Measurements from ENCODE around the gene EPYC.

Gene EPYC, protein sequence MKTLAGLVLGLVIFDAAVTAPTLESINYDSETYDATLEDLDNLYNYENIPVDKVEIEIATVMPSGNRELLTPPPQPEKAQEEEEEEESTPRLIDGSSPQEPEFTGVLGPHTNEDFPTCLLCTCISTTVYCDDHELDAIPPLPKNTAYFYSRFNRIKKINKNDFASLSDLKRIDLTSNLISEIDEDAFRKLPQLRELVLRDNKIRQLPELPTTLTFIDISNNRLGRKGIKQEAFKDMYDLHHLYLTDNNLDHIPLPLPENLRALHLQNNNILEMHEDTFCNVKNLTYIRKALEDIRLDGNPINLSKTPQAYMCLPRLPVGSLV
- 0 reads per million in 2 experiments for total RNA-seq

DNA sequence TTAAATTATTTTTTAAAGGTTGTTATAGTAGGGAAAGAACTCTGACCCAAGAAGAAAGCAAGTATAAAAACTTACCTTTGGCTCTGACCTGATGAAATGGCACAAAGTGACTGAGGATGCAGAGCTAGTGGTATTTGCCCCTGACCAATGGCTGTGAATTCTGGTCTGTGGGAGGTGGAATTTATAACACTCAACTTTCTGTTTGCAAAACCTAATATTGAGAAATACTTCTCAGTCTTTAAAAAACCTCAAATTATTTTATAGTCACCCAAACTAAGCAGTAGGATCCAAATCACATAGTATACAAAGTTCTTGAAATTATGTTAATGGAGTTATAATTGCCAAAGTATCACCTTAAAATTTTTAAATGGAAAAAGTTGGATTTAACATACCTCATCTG lies at the start of gene EPYC:
TSS of gene EPYC (minus strand) at position 101 of the 400 bp plus-strand sequence. CDS start 2,407 bp downstream, outside the sequence.
- DNase-seq (ENCODE audit: low read depth) = no peak

DNA sequence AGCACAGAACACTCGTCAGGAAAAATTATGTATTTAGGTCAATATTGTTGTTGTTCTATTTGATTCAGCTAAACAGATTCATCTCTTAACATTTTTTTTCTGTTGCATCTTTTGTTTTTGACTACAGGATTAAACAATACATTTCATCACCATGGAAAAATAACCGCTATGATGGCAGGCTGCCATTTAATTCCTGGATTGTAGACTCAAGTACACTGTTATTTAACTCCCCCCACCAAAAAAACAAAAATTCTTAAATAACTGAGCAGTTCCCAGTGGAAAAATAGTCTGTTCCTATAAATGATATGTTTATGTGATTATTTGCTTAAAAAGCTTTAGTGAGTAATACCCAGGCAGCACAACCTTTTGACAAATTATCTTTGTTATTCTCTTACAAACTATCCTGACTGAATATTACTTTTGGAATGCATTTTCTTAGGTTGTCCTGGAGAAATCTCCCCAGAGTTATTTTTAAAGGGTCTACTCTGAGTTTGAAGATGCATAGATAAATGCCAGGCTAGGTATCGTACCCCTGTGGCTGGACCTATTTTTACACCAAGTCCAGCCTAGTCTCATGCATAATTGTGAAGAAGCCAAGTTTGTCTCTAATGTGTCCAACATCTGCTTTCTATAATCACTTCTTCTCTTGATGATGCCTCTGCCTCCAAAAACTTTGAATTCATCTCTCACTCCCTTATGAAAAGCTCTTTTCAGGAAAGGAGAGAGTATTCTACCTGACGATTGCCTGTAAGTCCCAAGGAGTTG lies 49.4 kb upstream of the EPYC start:
- DNase-seq (ENCODE audit: low read depth) = no peak

DNA sequence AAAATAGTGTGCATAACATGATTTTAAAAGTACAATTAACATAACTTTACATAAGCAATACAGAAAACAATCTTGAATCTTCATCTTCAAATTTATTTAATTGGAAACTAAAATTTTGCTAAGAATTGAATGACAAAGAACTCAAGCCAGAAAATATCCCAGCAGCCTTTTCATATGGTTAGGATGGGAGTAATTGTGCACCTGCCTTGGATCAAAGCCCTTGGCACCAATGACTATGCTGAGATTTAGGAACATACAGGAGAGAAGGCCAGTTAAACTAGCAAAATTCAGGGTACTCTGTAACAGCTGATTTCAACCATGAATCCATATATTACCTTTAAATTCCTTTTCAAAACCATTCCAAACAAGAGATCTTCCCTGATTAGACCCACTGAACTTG lies 47.3 kb upstream of the EPYC start:
- no peak for DNase-seq (ENCODE audit: low read depth)

DNA sequence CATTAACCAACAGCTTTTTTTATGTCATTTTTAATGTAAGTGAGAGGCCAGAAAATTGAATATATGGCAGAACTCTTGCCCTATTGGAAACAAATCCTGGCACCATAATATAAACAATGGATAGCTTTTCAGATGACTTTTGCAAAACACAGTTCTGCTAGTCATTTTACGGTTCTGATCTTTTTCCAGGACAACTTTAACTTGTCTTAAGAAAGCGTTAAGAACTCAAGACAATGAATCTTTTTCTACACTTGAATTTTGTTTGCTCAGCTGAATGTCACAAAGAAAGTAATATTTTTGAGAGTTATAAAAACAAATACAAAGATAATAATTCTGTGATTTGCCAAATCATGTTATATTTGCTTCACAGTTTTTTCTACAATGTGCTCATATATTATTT lies 39.8 kb upstream of the EPYC start:
- DNase-seq (ENCODE audit: low read depth) = no peak

DNA sequence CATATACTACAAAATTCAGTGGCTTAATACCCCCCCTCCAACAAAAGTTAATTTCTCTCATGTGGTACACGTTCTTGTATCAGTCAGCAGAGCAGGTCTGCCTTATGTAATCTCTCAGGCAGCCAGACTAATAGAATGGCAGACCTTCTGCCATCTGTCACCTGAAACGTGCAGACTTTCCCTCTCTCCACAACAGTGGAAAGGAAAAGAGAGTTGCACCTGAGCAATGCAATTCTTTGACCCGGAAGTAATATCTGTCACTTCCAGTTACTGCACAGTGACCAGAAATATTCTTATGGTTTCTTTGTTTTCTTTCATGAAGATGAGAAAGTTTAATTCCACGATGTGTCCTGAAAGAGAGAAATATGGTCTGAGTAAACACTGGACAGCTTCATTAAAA lies 38.6 kb upstream of the EPYC start:
- no peak for DNase-seq (ENCODE audit: low read depth)

DNA sequence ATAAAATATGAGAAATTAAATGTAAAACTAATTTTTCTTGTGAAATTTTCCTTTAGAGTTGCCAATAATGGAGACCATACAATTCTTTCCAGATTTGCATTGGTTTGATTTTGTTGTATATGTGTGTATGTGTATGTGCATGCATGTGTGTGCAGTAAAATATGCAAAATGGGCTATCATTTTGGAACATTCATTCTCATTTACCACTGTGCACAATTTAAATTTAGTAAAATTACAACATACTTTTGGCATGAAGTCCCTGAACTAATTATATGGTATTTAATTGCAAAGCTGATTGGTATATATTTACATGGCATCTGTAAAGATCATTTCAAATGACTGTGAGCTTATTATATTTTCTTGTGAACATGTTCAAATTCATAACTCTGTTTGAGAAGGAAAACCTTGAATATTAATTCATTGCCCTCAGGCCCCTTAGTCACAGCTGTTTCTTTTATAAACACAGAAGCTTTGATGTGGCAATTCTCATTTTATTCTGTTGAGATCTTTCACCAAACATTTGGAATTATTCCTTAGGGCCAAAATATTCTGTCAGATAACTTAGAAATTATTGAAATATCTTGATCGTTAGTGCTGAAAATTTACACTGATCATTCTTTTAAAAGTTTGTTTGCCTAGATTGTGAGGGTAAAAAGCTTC lies 35.5 kb upstream of the EPYC start:
- DNase-seq (ENCODE audit: low read depth) = no peak

DNA sequence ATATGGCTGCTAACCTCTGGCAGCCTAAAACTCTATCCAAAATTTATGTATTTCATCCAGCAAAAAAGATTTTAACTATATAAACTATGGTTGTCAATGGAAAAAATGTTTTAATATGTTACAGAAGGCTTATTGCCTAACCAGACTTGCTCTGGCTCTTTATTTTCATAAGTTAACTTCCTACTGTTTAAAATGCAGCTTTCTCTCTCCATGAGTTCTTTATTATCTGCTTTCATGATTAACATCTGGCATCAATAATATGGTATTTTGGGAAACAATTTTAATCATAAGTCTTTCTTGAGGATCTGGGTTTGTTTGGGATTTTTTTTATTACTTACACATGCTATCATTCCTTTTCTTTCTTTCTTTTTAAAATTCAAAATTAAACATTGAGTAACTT lies 32.5 kb upstream of the EPYC start:
- no peak for DNase-seq (ENCODE audit: low read depth)

DNA sequence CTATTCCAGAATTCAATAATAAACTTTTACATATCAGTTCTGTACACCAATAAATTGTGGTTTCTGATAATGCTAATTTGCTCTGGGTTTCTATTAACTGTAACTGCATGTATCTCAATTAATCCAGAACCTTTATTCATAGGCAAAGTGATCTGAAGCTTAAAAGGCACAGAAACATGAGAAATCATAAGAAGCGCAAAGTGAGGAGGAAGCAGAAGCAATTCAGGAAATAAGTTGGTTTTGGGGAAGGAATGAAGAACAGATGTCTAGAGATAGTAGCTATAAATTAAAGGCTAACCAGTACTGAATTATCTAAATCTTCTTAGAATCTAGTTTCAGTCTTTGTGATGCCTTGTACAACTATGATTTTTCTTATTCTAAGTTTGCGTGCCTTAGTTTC lies 28.5 kb upstream of the EPYC start:
- no peak for DNase-seq (ENCODE audit: low read depth)

DNA sequence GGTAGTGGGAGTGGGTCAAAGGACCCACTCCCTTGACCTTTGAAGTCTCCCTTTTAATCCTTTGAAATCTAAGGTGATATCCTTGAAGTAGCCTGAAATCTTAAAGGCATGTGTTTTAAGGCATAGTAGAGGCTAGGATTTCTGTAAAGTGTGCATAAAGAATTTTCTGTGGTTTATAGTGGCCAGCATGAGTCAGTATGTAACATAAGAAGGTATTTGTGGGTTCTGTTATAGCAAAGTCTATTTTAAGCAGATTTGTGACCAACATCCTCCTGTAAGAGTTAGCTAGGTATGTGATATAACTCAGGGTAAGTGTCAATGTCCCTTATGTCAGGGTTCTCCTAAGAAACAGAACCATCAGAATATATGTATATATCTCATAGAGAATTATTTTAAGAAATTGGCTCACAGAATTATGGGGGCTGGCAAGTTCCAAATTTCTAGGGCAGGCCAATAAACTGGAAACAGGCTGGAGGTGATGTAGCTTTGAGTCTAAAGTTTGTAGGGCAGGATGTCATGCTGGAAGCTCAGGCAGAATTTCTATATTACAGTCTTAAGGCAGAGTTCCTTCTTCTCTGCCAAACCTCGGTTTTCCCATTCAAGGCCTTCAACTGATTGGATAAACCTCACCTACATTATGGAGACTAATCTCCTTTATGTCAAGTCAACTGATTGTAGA lies 18.7 kb upstream of the EPYC start:
- no peak for DNase-seq (ENCODE audit: low read depth)

DNA sequence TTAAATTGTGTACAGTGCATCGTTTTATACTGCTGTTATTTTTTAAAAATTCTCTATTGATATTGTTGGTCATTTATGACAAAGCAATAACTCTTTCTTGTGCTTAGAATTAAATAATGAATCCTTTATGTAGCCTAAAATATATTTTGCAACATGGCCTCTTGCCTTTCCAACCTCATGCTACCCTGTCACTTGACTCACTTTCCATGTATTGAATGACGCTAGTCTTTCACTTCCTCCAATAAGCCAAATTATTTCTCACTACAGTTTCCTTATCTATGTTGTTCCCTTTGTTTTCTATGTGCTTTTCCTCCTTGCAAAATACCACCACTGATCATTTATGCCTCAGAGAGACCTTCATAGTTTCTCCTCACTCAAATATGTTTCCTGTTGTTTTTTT lies 16.3 kb upstream of the EPYC start:
- no peak for DNase-seq (ENCODE audit: low read depth)

DNA sequence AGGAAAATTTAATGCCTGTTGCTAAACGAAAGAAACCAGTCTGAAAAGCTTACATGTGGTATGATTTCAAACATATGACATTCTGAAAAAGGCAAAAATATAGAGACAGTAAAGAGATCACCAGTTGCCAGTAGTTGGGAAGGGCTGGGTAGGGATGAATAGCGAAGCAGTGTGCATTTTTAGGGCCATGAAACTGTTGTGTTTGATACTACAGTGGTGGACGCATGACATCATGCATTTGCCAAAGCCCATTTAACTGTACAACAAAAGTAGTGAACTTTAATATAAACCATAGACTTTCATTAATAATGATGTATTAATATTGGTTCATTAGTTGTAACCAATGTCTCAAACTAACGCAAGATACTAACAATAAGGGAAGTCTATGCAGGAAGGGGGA lies 14.7 kb upstream of the EPYC start:
- no peak for DNase-seq (ENCODE audit: low read depth)

DNA sequence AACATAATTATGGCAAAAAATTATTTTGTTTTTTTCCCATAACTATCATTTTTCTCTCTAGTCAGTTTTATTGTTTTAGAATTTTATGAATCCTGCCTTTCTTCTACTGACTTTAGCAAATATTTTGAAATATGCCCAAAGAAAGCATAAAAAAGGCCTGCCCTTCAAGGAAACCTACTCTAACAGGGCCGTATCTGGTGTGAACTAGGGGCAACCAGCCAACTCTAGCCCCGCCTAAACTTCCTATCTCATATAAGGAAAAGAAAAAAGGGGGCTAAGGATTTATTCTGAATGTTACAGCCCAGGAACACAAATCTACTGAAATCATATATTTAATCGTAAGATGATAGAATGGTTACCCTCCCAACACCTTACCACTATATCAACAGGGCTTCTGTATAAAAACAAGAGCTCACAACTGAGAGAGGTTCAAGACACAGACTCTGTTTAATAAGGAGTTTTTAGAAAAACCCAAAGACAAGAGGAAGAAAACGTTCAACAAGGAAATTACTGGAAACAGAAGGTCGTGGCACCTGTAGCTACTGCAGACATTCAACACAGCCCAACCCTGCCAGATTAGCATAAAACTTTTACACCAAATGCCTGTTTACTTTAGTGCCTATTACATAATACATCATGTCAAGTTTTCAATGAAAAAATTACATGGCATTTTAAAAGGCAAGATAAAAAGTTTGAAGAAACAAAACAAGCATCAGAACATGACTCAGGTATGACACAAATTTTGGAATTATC lies 12.9 kb upstream of the EPYC start:
- DNase-seq (ENCODE audit: low read depth) = no peak

DNA sequence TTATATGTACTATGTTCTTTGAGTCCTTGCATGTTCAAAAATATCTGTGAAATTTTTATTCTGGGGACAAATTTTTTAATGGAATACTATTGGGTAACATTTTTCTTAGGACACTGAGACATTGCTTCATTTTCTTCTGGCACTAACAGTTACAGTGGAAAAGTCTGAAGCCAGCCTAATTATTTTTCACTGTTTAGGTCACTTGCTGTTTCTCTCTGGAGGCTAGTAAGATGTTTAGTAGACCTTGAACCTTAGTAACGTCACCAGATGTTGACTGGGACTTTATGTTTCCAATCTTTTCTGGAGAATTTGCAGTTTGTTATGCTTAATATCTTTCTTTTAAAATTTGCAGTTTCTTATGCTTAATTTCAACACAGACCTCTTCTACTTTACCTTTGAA lies 12.3 kb upstream of the EPYC start:
- no peak for DNase-seq (ENCODE audit: low read depth)

DNA sequence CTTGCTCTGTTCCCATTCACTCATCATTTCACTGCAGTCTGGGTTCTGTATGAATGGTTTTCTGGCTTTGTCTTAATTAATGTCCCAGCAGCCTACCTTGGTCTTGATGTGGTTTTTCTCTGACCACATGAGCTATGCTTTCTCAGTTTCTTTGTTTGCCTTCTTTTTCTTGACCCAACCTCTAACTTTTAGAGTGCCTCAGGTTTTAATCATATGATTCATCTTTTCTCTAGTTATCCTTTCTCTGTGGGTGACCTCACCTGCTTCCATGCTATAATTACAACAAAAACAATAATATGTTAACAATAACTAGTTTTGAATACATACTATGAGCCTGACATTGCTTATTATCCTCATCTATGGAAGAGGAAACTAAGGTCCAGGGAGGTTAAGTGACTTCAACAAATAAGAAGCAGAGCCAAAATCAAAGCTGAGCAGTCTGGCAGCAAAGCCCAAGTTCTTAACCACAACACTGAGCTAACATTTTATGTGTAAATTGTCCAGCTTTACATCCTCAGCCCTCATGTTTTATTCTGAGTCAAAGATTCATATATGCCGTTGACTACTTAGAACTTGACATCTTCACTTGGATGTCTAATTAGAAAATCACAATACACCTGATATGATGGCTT lies 4.7 kb upstream of the EPYC start:
- DNase-seq (ENCODE audit: low read depth) = no peak

DNA sequence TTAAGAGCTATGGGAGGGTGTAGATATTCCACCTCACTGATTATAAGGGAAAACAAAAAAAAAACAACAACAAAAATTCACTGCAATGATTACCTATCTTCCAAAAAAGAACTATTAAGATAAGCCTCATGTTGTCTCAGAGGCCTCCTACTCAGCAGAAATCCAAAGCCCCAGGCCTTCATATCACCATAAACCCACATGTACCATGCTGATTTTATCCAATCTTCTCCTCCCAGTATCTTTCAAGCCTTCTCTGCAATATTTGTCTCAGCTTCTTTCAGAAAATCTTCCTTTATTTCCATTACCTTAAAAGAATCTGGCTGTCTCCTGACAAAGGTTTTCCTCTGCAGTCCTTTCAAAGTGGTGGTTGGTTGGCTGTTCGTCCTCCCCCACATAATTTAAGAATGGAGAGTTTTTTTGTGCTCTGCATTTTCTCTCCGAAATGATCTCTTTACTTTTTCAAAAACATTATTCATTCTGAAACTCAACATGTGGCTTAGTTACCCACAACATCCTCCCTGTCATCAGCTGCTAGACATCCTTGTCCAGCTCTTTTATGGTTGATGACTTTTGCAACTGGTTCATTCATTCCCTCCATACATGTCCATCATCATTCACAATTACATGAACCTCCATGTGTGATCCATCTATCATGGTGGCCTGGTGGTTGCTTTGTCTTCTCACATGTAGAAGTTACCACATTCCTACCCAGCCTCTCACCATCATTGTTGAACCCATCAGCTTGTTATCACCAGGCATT lies 2.9 kb upstream of the EPYC start:
- DNase-seq (ENCODE audit: low read depth) = no peak

DNA sequence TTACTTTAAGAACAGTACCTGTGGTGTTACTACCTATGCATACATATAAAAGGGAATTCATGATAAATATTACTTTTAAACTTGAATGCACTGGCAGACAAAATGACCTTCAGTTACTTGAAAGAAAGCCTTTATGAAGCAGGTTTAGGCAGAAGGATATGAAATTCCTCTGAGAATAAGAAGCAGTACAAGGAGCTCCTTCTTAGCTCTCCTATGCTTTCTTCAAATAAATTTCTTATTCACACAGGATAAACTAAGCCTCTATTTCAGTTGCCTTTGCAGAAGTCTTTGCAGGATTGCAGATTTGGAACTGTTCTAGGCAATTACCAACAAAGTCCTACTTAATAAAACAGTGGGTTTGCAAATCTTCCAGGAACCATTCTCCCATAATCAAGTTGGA lies 1.0 kb downstream of the EPYC start:
- no peak for DNase-seq (ENCODE audit: low read depth)

DNA sequence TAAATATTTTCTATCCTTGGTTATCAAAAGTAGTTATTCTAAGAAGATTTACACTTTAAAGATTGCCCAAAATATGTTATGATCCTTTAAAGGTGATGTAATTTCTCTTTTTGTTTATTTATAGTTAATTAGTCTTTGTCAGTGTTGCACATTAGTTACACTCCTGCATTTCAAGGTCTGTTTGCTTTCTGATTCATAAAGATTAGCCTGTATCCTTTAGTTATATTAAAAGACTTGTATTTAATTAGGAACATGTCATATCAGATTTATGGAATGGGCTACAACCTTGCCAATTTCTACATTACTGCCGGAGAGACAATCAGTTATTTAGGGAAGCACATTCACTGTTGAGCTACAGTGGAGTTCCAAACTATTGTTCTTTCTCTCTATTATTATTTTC lies 3.5 kb downstream of the EPYC start:
- DNase-seq (ENCODE audit: low read depth) = no peak

DNA sequence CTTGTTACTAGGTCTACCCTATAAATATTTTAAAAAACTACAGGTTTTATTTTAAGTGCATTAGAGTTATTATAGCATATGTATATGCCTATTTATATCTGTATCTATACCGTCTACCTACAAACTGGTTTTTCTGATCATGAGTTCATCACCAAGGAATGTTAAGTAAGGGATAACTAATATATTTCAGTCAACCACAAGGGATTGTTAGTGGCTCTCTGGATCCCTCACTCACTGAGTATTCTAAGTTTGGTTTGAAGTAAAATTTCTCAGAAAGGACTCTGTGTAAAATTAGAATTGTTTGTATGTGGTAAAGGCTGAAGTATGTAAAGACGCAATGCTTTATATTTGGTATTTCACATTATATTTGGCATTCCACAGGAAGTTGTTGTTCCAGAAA lies 4.8 kb downstream of the EPYC start:
- no peak for DNase-seq (ENCODE audit: low read depth)

DNA sequence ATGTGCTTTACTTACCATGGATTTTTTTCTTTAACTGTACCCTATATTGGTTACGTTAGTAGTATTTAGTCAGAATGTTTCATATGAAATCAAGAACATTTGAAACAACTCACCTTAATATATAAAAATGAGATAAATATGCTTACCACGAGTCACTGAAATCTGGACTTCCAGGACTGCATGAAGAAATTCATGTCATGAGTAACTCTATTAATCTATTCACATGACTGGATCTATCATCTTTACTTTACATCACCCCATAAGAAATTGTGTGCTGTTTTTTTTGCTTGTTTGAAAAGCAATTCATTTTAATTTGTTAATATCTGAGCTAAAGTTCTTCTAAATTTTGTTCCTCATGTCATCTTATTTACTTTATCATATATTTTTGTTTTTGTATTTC lies 5.2 kb downstream of the EPYC start:
- DNase-seq (ENCODE audit: low read depth) = no peak

DNA sequence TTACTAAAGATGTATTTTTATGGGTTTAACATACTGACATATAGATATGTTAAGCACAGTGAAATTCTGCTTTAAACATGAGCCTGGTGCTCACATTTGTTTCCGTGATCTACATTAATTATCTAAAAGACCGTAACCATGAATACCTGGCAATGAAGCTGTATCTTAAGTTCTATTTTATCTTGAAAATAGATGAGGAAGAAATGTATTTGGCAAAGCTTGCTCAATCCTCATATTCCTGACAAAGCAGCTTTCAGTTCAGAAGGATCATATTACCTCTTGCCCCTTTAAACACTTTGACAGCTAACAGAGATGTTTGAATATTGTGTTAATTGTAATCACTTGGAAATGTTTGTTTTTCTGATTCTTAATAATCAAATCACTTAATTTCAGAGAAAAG lies 9.8 kb downstream of the EPYC start:
- no peak for DNase-seq (ENCODE audit: low read depth)
